Fibroblast of skin of abdomen (primary cell): ENCODE results near the gene CFAP46.
"Not testable (repeated sequence)": the region's sequence is repeated elsewhere in the genome, so short reads cannot be mapped to it uniquely, and the experiment has no call there.

Source experiments
- DNase-seq: peaks from one replicate; pipeline ENCODE4 v3.0.0-alpha.2; 2013

CFAP46 gene

DNA sequence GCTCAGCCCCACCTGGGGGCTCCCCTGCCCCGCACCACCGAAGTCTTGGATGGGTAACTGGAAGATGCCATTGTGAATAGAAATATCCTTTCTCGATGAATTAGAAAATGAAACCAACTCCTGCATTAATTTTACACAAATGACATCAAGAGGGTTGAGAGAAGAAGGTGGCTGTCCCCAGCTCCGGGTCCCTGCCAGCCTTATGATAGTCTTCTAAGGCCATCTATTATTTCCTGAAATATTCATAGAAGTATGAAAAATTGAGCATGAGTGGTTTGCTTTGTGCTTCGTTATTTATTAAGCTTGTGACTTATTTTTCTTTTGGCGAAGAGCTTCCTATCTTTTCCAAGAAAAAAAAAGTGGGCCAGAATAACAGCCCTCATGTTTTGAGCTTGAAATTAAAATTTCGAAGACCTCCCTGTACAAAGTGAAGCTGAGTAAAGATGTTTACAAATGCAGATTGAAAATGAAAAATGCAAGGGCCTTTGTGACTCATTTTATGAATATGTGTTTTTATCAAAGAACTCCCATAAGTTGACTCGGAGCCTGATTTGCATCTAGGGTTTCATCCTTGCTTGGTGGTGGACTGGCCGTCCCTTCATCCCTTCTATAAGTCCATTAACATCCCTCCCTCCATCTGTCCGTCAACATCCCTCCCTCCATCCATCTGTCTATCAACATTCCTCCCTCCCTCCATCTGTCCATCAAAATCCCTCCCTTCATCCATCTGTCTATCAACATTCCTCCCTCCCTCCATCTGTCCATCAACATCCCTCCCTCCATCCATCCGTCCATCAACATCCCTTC lies 20.5 kb upstream of the CFAP46 start:
- DNase-seq = peak; percentile 4

DNA sequence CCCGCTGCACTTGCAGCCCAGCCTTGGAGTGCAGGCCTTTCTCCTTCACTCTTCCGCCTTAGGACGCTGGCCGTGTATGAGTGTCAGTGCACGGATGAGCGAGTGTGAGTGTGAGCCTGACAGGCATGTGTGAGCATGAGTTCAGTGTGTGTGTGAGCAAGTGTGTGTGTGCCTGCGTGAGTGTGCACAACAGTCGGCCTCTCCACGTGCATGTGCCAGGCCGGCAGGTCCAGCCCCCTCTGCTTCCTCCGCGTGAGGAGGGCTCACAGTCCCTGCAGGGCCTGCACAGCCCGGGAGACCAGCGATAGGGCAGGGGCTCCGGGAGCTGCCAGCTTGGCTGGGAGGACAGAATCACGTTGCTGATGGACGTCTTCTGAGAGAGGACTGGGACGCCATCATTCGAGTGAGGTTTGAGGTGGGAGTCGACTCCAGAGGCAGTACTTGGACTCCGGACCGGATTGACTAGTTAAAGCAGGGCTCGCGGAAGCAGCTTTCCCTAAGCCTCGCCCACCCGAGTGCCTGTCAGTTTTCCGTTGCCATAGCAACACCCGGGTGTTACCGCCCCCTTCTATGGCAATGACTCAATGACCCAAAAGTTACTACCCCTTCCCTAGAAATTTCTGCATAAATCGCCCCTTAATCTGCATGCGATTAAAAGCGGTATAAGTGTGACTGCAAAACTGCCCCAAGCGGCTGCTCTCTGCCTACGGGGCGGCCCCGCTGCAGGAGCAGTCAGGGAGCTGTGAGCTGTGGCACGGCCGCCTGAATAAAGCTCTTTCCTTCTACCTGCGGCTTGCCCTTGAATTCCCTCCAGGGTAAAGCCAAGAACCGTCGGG lies 19.6 kb upstream of the CFAP46 start:
- DNase-seq = peak; percentile 77

DNA sequence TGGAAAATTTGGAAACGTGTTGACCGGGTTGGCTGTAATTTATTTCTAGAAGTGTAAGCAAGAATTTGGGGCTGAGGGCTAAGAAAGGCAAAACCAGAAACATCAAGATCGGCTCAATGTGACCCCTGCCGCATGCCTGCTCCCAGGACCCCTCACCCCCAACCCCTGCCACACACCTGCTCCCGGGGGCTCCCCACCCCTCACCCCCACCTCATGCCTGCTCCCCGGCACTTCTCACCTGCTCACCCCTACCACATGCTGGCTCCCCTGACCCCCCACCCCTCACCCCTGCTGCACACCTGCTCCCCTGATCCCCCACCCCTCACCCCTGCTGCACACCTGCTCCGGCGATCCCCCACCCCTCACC lies 19.0 kb upstream of the CFAP46 start:
- no peak for DNase-seq

DNA sequence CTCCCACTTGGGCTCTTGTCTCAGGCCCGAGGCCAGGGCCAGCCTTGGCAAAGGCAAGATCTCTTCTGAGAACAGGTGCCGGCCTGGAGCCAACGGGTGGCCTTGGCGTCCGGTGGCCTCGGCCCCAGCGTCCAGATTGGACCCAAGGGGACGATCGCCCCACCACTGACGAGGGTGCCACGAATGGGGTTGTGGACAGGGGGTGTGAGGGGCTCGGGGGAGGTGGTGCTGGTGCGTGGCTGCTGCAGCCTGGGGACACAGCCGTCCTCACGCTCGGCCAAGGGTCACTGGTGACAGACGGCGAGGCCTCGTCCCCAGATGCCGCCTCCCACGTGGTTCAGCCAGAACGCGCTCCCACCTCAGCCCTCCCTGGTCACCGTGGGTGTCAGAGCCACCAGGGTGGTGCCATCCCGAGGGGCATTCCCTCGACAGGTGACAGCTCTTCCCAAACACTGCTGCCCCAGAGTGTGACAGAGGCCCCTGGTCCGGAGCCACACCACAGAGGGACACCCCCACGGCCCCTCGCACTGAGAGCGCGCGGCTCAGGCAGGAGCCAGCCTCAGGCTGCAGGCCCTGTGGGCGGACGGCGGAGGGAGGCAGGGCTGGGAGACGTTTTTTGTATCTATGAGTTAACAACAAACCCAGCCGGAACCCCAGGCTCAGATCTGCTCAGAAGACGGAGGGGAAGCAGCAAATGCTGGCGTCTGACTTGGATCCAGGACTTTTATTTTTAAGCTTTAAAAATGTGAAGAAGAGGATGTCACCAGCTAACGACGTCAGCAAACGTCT lies 18.5 kb upstream of the CFAP46 start:
- no peak for DNase-seq

DNA sequence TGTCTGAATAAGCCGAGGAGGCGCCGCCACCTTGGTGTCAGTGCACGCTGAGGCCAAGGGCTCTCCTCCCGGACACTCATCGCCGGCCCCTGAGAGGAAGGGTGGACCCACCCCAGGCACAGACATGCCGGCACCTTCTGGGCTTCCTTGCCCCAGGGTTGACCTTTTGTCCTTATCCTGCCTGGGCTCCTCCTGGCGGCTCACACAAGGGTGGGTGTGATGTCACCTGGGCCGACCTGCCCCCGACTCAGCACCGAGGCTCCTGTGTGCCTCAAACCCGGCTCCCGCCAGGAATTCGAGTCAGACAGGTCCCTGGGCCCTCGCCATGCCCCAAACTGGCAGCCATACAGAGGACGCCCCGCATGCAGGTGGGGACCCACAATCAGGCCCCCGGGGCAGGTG lies 17.7 kb upstream of the CFAP46 start:
- no peak for DNase-seq

DNA sequence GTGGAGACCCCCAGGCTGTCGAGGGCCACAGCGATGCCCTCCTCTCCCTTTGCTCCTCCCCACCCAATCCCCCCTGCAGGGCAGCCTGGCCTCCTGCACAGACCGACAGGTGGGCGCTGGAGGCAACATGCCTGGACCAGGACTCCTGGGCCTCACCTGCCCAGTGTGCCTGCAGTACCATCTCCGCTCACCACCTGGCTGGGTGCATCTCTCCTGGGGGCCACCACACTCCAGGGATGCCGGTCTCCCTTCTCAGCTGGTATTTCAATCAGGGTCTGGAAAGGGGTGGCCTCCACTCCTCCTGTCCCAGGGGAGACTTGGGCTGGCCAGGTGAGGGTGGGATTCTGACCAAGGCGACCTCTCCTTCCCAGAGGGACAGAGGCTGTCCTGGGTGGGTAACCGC lies 17.2 kb upstream of the CFAP46 start:
- DNase-seq = no peak

DNA sequence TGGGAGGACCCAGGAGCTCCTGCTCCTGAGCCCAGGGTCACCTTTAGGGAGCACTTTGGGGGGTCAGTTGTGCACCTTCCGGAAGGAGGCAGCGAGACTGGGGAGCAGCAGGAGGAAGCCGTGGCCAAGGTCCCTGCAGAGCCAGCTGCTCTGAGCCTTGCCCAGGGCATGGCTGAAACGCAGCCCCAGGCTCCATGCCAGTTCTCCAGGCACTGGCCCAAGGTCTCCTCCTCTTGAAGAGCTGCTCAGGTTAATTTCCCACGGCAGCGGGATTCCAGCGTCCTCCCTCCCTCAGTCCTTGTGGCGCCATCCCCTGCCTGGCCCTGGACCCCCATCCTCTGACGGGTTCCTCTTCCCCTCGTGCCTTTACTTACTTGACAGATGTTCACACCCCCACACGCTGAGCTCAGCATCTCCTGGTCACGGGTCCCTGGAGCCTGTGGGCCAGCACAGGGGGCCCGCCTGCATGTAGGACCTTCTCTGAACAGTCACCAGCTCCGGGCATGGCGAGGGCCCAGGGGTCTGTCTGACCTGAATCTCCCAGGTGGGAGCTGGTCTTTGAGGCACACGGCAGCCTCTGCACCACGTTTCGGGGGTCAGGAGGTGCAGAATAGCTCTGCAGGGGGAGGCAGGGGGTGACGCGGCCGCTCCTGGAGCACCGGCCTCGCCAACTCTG lies 16.7 kb upstream of the CFAP46 start:
- DNase-seq = no peak

DNA sequence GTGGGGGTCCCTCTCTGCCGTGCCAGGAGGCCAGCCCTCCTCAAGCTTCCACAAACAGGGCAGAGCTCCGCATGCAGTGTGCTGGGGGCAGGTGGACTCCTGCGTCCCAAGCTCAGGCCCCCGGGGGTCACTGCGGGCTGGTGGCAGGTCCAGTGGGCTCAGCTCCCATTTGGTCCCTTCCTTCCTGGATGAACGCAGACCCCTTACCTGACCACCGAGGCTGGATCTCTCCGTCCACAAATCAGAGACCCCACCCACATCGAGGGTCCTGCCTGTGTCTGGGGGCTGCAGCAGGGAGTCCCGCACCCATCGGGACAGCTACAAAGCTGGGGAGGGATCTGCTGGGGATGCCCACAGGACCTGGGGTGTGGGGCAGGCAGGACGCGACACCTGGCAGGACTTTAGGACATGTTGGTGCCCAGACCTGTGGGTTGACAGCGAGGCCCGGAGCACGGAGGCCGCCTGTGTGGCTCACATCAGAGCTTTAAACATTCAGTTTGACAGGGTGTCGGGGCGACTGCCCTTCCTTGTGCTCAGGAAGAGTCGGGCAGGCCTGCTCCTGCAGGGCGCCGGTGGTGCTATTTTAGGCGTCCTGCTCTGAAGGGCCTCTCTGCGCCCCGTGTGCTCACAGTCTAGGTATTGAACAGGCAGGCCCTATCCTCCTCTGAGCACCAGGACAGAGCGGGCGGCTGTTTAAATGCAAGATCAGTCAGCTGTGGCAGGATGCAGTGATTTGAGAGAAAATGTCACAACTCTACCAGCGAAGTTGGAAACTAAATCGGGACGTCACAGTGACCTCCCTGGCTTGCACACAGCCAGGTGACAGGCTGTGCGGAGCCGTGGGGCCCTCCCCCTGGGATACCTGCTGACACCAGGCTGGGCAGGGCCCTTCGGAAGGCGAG lies 15.9 kb upstream of the CFAP46 start:
- DNase-seq = no peak

DNA sequence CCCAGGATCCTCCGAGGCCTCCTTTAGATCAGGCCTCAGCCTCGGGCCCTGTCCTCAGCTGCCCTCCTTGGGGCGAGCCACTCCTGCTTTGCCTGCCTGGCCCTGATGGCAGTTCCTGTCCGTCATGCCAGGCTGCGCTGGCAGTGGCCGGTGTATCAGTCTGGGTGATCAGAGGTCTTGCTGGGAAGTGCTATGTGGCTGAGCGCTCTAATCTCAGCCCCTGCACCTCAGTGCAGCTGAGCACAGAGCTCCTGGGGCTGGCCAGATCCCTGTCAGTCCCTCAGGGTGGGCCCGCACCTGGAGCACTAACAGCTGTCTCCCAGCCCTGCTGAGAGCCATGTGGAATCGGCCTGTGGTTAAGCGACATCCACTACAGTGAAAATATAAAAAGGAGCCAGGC lies 14.8 kb upstream of the CFAP46 start:
- no peak for DNase-seq

DNA sequence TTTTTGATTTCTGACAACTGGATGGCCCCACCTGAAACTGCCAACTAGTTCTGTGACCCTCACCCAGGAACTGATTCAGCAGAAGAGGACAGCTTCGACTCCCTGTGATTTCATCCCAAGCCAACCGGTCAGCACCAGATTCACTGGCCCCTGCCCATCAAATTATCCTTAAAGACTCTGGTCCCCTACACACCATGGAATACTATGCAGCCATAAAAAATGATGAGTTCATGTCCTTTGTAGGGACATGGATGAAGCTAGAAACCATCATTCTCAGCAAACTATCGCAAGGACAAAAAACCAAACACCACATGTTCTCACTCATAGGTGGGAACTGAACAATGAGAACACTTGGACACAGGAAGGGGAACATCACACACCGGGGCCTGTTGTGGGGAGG lies 13.9 kb upstream of the CFAP46 start:
- not testable (repeated sequence) for DNase-seq

DNA sequence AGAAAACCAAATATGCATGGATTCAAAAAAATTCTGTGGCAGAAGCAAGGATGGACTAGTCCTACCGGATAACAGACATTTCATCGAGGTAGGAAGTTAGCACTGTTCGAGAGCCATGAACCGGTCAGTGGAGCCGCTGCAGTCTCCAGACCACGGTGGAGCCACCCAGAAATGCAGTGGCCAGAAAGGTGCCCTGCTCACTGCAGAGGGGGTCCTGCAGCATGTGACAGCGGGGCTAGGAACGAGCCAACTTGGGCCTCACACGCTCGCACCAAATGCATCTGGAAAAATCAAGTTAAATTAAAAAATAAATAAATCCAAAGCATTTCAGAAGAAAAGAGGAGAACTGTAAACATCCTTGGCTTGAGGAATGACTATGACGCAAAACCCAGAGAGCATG lies 13.1 kb upstream of the CFAP46 start:
- DNase-seq = no peak

DNA sequence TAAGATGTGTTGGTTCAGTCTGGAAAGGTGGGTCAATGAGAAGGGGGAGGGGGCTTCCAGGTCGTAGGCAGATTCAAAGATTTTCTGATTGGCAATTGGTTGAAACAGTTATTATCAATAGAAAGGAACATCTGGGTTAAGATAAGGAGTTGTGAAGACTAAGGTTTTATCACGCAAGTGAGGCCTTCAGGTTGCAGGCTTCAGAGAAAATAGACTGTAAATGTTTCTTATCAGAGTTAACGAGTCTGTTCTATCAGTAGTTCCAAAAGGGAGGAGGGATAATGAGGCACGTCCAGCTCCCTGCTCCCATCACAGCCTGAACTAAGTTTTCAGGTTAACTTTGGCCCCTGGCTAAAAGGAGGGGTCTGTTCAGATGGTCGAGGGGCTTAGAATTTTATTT lies 11.1 kb upstream of the CFAP46 start:
- DNase-seq = no peak

DNA sequence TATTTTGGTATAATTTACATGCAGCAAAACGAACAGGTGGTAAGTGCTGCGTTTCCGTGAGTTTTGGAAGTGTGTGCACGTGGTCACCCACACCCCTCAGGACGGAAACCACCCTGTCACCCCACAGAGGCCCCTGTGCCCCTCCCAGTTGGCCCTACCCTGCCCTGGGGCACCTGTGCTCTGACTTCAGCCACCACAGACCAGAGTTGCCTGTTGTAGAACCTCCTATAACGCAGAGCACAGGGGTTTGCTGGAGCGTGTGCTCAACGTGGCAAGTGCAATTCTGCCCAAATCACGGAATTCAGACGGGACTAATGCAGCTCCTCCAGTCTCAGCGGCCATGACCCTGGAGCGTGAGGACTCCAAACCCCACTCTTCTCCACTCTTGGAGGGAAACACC lies 9.6 kb upstream of the CFAP46 start:
- no peak for DNase-seq

DNA sequence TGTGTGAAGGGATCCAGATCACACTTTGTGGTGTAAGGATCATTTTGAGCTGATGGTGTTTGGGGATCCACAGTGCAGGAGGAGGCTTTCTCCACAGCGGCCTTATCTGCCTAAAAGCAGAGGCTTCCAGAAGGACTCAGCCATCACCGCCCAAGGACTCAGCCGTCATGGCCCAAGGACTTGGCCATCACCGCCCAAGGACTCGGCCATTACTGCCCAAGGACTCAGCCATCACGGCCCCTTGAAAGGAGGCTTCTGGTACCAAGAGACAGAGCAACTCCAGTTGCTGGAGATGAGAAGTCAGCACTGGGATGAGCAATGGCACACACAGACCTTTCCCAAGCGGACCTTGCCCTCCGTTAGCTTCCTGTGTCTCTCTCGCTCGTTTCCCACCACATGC lies 6.0 kb upstream of the CFAP46 start:
- no peak for DNase-seq

DNA sequence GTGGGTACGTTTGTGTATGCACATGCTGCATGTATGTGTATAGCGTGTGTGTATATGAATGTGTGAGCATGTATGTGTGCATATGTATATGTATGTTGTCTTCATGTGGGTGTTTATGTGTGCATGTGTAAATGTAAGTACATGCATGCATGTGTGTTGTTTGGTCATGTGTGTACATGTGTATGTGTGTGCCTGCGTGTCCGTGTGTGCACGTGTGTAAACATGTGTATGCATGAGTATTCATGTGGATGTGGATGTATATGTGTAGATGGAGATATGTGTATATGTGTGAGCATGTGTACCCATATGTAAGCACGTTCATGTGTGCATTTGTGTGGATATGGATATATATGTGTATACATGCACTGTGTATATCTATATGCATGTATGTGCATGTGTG lies 5.5 kb upstream of the CFAP46 start:
- DNase-seq = no peak

DNA sequence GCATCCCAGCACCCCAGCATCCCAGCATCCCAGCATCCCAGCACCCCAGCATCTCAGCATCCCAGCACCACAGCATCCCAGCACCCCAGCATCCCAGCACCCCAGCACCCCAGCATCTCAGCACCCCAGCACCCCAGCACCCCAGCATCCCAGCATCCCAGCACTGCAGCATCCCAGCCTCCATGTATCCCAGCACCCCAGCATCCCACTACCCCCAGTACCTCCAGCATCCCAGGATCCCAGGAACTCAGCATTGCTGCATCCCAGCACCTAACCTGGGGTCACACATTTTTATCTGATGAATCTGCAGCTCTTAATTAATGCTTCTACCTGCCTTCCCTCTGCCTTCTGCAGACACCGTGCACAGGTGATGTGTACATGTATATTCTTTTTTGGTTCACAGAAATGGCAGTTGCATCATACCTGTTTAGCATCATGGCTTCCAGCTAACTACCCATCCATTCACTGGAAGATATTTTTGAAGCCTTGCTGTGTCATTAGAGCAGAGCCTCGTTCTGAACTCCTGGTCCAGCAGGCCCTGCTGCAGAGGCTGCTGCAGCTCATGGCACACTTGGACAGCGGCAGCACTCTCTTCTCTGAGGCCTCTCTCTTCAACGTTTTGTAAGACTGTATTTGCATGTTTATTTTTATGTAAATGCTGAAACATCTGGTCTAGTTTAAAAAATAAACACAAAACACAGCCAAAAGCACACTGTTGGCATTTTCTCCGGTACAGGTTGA lies 4.6 kb upstream of the CFAP46 start:
- DNase-seq = no peak

DNA sequence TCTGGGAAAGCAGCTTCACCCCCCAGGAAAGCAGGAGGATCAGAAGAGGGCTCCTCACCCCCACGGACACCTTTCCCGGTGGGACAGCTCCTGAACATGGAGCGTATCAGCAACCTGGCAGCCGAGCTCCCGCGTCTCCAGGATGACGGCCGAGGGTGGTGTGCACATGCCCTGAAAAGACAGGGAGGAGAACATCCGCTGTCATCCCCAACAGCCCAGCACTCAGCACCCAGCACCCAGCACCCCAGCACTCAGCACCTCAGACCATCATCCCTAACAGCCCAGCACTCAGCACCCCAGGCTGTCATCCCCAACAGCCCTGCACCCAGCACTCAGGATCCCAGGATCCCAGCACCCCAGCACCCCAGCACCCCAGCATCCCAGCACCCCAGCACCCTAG lies 3.9 kb upstream of the CFAP46 start:
- DNase-seq = no peak

DNA sequence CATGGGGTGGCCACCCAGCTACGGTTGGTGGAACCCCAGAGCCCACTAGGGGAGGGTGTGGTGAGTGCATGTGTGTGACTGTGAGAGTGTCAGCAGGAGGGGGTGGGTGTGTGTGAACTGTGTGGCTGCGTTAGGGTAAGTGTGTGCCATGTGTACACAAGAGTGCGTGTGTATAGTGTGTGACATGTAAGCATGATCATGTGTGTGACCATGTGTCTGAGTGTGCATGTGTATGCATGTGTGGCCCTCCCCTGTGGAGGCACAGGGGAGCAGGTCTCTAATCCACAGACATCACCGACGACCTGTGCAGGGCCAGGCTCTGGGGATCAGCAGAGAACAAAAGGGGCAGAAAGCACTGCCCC lies 3.5 kb upstream of the CFAP46 start:
- DNase-seq = no peak

DNA sequence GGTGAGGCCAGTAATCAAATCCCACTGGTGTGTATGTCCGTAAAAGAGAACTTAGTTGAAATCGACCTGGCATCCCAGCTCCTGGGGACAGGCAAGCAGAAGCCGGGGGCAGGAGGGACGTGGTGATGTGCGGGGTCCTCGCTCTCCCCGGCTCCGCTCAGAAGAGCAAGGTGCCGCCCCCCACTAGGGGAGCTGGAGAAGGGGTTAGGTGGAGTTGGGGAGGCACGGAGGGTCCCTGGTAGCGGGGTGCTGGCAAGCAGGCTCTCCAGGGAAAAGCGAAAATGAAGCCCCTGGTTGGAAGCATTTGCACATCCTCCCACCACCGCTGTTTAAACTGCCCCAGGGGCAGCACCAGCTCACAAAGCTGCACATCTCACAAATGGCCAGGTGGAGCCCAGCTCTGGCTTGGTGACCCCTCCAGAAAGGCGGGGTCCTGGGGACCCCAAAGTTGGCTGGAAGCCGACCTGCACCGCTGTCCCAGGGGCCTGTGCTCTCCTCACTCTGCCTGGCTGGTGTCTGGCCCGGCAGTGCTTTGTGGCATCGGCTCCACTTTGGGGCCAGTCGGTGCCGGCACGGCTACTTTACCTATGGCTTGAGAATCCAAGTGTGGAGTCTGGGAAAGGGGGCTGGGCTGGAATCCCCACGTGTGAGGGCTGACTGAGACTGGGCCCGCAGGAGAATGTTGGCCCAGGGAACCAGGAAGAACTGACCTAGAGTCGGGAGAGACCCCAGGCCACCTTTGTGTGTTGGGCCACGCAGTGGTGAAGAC lies 2.9 kb upstream of the CFAP46 start:
- DNase-seq = no peak

DNA sequence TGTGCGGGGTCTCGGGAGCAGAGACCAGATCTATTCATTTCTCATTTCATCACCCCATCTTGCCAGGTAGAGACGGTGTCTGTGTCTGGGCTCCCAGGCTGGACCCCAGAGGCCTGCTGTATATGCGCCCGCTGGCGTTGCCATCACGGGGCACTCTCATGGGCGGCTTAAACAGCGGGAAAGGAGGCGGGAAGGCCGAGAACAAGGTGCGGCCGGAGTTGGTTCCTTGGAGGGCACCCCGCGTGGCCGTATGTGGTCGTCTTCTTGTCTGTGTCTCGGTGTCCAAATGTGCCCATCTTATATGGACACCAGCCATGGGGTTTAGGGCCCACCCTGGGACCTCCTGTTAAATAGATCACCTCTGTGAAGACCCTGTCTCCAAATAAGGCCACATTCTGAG lies 2.1 kb upstream of the CFAP46 start:
- no peak for DNase-seq
